ENCODE measurements around the gene ANKS1A. TPM values are rescaled to one million over a fixed set of nuclear protein-coding genes. Genes with fewer than 3 reads are reported as not detected.
A peak's percentile ranks its signal among the peaks of the same experiment; 100 is the strongest.

Gene ANKS1A
- total RNA-seq, 1 donor from 2014 or later, result 33.5 TPM

DNA sequence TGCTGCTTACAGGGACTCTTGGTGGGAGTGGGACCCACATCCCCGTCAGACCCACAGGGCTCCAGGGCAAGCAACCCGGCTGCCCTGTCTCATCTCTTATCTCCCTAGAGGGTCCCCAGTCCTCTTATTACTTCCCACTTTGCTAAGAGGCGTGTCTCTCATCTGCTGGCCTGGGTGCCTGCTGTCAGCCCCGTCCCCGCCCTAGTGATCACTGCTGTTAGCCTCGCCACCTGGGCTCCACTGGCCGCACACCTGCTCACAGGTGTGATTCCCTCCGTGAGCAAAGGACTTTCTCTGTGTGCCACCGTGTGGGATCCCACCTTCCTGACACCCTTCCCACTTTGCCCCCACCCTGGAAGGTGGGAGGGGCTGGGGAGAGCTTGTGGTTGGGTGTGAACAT lies 194.5 kb downstream of the ANKS1A start:
- Histone ChIP-seq H3K9me3 (replicated peaks) (no peaks in the 10 kb centered on the region), H3K27ac (replicated peaks) (no peak overlapping the region), H3K4me3 (no peak overlapping the region), H3K36me3 (peaks cover 100% of the 10 kb centered on the region), H3K27me3 (ENCODE audit: low read depth) (no peaks in the 10 kb centered on the region), H3K4me1 (peaks cover 40% of the 10 kb centered on the region)
- no peak for DNase-seq
- TF ChIP-seq CTCF (IDR thresholded peaks at IDR 0.05; ENCODE audit: borderline replicate concordance), result no peak
- intact Hi-C loops (cut with micrococcal nuclease), result no loop called here

DNA sequence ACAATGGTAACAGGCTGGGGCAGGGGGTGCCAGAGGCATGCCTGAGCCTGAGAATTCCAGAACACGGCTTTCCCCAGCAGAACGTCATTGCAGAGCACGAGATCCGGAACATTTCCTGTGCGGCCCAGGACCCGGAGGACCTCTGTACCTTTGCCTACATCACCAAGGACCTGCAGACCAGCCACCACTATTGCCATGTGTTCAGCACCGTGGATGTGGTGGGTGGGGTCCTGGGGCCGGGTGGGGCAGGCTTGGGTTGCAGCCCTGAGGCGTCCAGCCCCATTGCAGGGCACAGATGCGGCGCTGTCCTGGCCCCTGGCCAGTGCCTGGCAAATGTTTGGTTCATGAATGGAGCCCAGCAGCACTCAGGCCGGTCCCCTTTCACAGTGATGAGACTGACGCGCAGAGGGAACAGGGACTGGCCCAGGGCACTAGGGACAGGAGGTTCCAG lies 195.0 kb downstream of the ANKS1A start:
- H3K27ac ChIP-seq (replicated peaks), result no peak overlapping the region
- peaks cover 43% of the 10 kb centered on the region for H3K4me1 ChIP-seq
- DNase-seq, result no peak
- H3K27me3 ChIP-seq (ENCODE audit: low read depth), result no peaks in the 10 kb centered on the region
- intact Hi-C loops (cut with micrococcal nuclease), result no loop called here
- no peak overlapping the region for H3K4me3 ChIP-seq
- TF ChIP-seq CTCF (IDR thresholded peaks at IDR 0.05; ENCODE audit: borderline replicate concordance), result no peak
- H3K36me3 ChIP-seq, result peaks cover 100% of the 10 kb centered on the region
- H3K9me3 ChIP-seq (replicated peaks), result no peaks in the 10 kb centered on the region

GRCh38 chr6:35084511-35085203 lies 195.6 kb downstream of the ANKS1A start:
- TF ChIP-seq CTCF (IDR thresholded peaks at IDR 0.05; ENCODE audit: borderline replicate concordance), result no peak
- peaks cover 49% of the 10 kb centered on the region for H3K4me1 ChIP-seq
- peaks cover 100% of the 10 kb centered on the region for H3K36me3 ChIP-seq
- DNase-seq, result no peak
- intact Hi-C loops (cut with micrococcal nuclease), result no loop called here
- H3K27me3 ChIP-seq (ENCODE audit: low read depth), result no peaks in the 10 kb centered on the region
- no peaks in the 10 kb centered on the region for H3K9me3 ChIP-seq (replicated peaks)
- H3K27ac ChIP-seq (replicated peaks), result no peak overlapping the region
- no peak overlapping the region for H3K4me3 ChIP-seq

- H3K27ac ChIP-seq (replicated peaks), result no peak overlapping the region
- no peak overlapping the region for H3K4me3 ChIP-seq
- peaks cover 56% of the 10 kb centered on the region for H3K4me1 ChIP-seq
- no peak for TF ChIP-seq CTCF (IDR thresholded peaks at IDR 0.05; ENCODE audit: borderline replicate concordance)
- H3K27me3 ChIP-seq (ENCODE audit: low read depth), result no peaks in the 10 kb centered on the region
- no peaks in the 10 kb centered on the region for H3K9me3 ChIP-seq (replicated peaks)
- peaks cover 100% of the 10 kb centered on the region for H3K36me3 ChIP-seq
- intact Hi-C loops (cut with micrococcal nuclease), result no loop called here
- no peak for DNase-seq
Measured at GRCh38 chr6:35085359-35086281, 196.6 kb downstream of the ANKS1A start.

GRCh38 chr6:35086282-35086632 lies 197.2 kb downstream of the ANKS1A start:
- TF ChIP-seq CTCF (IDR thresholded peaks at IDR 0.05; ENCODE audit: borderline replicate concordance), result no peak
- Histone ChIP-seq H3K9me3 (replicated peaks) (no peaks in the 10 kb centered on the region), H3K36me3 (peaks cover 96% of the 10 kb centered on the region), H3K27me3 (ENCODE audit: low read depth) (no peaks in the 10 kb centered on the region), H3K4me3 (no peak overlapping the region), H3K4me1 (peaks cover 51% of the 10 kb centered on the region), H3K27ac (replicated peaks) (peak overlapping the region; percentile 48)
- intact Hi-C loops (cut with micrococcal nuclease), result no loop called here
- no peak for DNase-seq
